ENCODE results near the gene ANO10.
"Not testable (repeated sequence)": the region's sequence is repeated elsewhere in the genome, so short reads cannot be mapped to it uniquely, and the experiment has no call there.

Gene ANO10

DNA sequence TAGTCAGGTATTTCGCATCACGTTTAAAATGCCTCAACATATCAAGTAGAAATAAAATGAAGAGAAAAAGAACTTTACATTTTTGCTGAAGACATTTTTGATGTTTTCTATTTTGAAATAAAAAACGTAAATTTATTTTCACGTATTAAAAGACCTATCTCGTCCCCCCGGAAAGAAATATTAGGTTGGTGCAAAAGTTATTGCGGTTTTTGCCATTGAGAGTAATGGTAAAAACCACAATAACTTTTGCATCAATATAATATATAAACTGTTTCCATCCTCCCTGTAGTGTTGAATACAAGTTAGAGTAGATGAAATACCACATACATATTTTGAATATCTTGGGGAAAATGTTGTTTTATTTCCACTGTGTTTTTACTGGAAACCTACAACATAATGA, 11.2 kb upstream of the ANO10 start:
- DNase-seq, result no peak
- intact Hi-C loops (cut with DNase I), result no loop called here

DNA sequence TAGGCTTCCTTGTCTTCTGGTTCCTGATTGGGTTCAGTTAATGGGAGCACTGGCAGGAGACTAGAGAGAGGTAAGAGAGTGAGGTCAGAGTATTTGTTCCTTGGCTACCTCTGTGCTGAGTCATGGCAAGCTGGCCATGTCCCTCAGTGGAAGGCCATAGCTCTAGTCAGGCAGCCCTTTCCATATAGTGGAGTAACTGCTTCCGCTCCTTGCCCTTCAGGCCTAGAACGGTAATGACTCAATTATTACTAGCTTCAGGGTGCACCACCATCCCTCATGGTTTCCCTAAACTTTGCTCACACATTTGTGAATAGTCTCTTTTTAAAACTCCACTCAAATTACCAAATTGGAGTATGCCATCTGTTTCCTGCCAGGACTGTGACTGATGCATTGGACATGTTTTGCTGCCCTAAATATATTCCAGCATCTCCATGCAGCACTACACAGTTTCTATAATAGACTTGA, 10.5 kb upstream of the ANO10 start:
- intact Hi-C loops (cut with DNase I), result no loop called here
- no peak for DNase-seq

DNA sequence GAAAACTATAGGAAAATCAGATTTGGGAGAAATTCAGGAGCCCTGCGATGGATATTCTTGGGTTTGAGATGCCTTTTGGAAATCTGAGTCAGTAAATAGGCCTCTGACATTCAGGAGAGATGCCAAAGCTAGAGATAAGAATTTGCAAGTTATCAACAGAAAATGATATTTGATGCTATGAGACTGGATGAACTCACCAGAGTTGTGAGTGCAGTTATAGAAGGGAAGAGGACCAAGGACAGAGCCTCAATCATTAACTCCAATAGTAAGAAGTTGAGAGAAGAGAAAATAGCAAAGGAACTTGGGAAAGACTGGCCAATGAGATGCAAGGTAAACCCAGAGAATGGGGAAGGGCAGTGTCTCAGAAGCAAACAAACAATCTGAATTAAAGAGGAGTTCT, 7.9 kb upstream of the ANO10 start:
- intact Hi-C loops (cut with DNase I), result no loop called here

DNA sequence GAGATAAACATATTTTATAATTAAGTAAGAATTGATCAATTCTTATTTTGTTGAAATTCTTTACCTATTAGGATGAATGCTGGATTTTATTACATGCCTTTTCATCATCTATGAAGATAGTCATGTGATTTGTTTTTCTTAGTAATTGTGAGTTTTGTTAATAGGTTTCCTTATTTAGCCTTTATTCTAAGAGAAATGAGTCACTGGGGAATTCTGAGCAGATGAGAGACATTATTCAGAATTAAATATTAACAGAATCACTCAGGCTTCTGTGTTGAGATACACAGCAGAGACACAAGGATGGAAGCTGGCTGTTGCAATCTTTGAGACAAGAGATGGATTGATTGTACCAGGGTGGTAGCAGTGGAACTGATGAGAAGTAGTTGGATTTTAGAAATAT, 7.4 kb upstream of the ANO10 start:
- intact Hi-C loops (cut with DNase I), result no loop called here
- no peak for DNase-seq

More for the DNA sequence above, 7.9 kb upstream of the ANO10 start:
- no peak for DNase-seq

DNA sequence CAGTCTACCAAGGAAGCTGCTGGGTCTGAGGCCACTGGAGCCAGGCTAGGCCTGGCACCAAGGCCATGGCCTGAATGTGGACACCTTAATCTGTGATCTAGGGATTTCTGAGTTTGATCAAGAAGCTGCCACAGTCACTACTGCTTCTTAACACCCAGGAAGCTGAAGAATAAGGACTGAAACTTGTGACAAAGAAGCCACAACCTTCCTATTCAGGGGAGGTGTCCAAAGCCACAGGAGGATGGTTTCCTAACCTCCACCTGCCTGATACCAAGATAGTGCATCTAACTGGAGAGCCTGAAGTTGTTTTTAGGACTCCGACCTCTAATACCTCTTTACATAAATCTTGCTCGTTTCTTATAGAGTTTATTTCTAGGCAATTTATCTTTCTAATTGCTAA, 5.5 kb upstream of the ANO10 start:
- intact Hi-C loops (cut with DNase I), result no loop called here
- no peak for DNase-seq

DNA sequence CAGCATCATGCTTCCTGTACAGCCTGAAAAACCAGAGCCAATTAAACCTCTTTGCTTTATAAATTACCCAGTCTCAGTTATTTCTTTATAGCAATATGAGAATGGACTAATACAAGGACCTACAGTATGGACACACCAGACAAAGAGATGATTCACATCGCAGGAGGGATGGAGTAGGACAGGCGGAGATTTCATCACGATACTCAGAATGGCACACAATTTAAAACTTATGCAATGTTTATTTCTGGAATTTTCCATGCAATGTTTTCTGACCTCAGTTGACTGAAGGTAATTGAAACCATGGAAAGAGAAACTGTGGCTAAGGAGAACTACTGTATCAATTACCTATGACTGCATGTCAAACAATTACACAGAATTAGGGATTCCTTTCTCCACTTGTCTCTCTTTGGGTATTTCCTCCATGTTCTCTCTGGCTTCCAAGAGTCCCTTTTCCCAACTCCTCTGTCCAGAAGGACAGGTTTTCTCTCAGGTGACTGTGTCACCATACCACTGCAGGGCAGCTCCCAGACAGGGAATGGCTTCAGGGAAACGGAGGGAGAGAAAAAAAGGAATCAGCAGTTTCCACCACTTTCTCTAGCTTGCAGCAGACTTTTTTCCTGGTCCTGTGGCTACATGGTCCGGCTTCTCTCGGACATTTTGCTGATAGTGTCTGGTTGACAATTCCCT, 3.0 kb upstream of the ANO10 start:
- intact Hi-C loops (cut with DNase I), result no loop called here
- DNase-seq, result no peak

DNA sequence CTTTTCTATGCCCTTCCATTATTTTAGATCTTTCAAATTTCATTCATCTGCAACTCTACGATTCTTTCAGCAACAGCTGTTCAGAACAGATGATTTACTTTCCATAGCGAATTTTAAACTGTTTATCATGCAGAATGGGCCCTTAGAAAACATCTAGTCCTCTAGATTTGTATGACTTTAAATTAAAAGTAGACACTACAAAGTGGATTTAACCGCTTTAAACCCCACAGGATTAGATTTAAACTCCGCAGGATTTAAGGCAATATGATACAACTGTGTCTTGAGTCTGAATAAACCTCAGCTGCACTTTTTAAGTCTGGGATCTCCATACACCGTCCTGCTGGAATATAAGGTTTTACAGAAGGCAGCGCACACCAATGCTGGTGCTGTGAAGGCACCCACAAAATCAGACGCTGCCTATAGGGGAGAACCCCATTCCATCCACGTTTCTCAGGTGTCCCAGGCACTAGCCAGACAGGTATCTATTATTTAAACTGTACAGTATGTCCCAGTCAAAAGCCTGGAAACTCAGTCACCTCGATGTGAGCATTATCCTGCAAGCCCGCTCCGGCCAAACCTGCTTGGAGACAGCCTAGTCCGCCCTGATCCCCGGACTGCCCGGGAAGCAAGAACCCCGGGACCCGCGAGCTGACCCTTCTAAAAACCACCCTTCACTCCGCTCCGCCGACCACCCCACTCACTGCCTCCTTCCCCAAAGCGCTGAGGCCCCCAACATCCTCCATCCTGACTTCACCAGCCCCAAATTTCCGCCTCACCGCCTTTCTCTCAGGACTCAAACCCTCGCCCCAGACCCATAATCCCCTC, 768 bp downstream of the ANO10 start:
- intact Hi-C loops (cut with DNase I), result no loop called here
- DNase-seq, result peak in 38 of 42 donors; percentile 8 to 67 (median 38)

DNA sequence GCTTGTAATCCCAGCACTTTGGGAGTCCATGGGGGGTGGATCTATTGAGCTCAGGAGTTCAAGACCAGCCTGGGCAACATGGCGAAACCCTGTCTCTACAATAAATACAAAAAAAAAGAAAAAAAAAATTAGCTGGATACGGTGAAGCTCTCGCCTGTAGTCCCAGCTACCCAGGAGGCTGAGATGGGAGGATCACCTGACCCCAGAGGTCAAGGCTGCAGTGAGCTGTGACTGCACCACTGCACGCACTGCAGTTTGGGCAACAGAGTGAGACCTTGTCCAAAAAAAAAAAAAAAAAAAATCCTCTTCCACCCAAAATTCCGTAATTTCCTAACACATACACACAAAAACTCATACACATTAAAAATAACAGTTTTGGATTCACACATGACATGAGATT, 2.2 kb downstream of the ANO10 start:
- intact Hi-C loops (cut with DNase I), result no loop called here
- DNase-seq, result no peak

DNA sequence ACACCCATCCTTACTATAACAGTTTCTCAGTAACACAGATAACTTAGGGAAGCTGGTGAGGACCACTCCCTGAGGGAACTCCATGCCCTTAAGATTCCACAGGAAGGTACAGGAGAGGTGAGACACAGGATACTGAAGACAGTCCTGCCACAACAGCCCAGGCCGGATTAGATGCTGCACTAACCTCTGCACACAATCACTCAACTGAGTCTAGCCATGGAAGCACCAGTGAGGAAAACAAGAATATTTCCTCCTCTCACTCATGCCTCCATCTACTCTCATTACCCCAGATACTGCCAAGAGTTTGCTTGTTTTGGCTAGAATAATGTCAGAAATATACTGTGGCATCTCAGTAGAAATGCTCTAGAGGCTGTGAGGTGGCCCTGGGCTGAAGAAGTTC, 3.7 kb downstream of the ANO10 start:
- intact Hi-C loops (cut with DNase I), result no loop called here
- no peak for DNase-seq

DNA sequence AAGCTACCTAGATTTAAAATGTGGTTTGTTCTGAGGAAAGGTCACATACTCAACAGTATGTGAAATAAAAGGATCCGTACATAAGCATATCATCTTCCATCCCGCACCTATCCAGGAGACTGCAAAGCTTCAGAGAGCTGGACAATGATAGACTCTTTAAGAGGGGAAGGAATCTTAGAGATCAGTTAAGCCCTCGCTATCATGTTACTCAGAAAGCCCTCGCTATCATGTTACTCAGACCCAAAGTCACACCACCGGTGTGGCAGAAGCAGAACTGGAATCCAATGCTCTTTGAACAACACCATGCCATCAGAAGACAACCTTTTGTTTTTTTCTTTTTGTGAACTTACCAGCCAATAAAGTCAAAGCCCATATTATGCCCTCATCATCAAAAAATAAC, 5.8 kb downstream of the ANO10 start:
- intact Hi-C loops (cut with DNase I), result no loop called here
- DNase-seq, result no peak

DNA sequence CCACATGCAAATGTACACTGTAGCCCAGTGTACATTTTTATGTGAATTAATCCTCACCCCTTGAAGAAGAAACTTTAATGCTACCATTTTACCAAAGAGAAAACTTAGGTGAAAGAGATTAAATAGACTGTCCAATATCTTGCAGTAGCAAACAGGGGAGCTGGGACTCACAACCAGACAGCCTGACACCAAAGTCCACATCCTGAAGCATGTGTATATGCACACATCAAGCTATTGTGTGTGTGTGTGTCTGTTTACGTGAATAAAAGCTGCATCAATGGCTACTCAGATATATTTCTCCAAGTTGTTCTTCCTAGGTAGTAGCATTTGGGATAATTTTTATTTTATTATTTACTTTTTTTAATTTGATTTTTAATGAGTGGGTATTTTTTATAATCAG, 6.7 kb downstream of the ANO10 start:
- intact Hi-C loops (cut with DNase I), result no loop called here
- no peak for DNase-seq

DNA sequence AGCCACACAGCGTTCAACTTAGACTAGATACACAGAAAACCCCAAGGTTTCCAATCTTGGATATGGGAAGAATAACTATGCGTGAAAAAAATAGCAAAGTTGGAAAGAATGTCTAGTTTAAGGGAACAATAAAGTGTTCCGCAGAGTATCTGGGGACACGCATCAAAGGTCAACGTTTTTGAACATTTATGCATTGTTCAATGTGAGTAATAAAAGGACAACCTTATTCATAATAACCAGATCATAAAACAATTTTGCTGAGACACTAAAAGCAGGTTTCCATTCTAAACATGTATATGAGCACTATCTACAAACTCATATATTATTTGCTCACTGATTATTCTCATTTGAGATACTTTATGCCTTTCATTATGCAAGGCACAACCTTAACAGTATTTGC, 7.8 kb downstream of the ANO10 start:
- DNase-seq, result no peak
- intact Hi-C loops (cut with DNase I), result no loop called here

DNA sequence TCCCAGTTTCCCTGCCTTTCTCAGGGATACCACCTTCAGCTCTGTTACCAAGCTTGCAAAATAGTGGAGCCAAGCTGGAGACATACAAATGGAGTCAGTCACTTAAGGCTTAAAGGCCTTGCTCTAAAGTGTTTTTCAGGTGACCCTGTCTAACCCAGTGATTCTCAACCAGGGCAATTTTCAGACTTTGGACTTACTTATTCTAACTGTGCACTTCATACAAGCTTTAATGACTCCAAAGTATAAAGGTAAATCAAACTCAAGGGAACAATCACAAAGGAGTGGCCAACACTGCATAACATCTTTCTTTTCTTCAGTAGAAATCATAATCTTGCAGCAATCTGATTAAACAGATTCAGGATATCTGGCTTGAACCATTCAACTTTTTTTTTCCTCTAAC, 9.4 kb downstream of the ANO10 start:
- no peak for DNase-seq
- intact Hi-C loops (cut with DNase I), result no loop called here

DNA sequence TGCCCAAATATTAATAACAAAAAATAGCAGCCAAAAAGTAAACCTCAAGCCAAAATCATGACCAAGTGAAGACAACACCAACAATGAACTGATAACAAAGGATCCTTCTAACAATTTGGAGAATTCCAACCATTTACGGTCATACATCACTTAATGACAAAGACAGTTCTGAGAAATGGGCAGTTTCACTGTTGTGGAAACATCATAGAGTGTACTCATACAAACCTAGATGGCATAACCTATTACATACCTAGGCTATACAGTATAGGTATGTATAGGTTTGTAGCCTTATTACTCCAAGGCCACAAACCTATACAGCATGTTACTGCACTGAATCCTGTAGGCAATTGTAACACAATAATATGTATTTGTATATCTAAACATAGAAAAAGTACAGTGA, 12.4 kb downstream of the ANO10 start:
- no peak for DNase-seq
- intact Hi-C loops (cut with DNase I), result no loop called here

DNA sequence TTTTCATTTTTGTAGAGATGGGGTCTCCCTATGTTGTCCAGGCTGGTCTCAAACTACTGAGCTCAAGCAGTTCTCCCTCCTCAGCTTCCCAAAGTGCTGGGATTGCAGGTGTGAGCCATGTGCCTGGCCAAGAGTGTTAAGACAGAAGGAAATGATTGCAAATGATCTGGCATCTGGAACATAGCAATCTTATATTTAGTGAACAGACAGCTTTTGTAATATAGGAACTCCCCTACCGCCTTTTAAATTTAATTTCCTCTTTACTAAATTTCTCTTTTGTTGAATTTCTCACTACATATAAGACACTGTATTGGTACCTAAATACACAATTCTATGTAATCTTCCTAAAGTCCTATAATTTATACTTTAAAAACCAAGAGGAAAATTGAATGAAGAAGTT, 13.1 kb downstream of the ANO10 start:
- intact Hi-C loops (cut with DNase I), result no loop called here

DNA sequence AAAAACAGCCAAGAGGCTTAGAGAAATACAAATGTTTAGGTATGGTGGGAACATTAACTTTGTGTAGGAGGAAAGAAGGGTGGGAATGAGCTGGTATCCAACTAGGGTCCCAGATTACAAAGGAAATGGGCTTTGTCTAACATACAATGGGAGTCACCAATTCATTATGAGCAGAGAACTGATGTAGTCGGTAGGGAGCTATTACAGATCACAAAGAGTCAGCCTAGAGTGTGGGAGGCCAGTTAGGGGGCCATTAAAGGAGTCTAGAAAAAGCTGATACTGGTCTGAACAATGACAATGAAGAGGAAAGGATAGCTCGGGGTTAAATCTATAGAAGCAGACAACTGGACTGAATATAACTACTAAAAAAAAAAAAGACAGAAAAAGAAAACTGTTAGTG, 15.5 kb downstream of the ANO10 start:
- DNase-seq, result no peak
- intact Hi-C loops (cut with DNase I), result no loop called here

More for the DNA sequence above, 13.1 kb downstream of the ANO10 start:
- DNase-seq, result no peak

DNA sequence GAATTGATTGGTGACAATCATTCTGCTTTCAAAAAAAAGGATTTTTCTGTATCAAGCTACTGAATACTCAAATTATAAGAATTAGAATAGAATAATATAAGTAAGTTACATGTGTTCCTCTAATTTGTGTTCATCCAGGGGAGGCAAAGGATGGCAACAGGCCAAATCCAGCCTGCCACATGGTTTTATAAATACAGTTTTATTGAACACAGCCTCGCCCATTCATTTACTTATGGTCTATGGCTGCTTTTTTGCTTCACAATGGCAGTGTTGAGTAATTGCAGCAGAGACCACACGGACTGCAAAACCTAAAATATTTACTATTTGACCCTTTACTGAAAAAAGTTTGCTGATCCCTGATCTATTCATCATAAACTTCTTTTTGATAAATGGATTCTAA, 21.9 kb downstream of the ANO10 start:
- DNase-seq; intact Hi-C loops (cut with DNase I): not testable (repeated sequence)

DNA sequence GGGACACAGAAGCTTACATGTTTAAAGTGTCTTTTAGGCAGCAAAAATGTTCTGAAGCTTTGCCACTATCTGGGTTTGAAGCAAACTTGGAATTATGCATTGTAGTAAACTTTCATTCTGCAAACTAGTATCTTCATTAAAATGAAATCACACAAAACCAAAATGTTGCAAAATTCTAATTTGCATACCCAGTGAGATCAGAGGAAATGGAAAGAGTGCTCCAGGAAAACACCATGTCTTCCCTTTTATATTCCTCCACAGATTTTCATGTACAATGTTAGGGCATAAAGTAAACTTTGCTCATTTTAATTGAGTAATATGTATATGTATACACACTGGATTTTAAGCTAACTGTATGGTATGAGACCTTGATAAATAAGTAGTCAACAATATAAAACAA, 23.9 kb downstream of the ANO10 start:
- DNase-seq, result no peak
- intact Hi-C loops (cut with DNase I), result no loop called here

DNA sequence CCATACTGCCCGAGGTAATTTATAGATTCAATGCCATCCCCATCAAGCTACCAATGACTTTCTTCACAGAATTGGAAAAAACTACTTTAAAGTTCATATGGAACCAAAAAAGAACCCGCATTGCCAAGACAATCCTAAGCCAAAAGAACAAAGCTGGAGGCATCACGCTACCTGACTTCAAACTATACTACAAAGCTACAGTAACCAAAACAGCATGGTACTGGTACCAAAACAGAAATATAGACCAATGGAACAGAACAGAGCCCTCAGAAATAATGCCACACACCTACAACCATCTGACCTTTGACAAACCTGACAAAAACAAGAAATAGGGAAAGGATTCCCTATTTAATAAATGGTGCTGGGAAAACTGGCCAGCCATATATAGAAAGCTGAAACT, 25.6 kb downstream of the ANO10 start:
- DNase-seq; intact Hi-C loops (cut with DNase I): not testable (repeated sequence)

DNA sequence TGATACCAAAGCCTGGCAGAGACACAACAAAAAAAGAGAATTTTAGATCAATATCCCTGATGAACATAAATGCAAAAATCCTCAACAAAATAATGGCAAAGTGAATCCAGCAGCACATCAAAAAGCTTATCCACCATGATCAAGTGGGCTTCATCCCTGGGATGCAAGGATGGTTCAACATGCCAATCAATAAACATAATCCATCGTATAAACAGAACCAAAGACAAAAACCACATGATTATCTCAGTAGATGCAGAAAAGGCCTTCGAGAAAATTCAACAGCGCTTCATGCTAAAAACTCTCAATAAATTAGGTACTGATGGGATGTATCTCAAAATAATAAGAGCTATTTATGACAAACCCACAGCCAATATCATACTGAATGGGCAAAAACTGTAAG, 26.5 kb downstream of the ANO10 start:
- intact Hi-C loops (cut with DNase I), result not testable (repeated sequence)

DNA sequence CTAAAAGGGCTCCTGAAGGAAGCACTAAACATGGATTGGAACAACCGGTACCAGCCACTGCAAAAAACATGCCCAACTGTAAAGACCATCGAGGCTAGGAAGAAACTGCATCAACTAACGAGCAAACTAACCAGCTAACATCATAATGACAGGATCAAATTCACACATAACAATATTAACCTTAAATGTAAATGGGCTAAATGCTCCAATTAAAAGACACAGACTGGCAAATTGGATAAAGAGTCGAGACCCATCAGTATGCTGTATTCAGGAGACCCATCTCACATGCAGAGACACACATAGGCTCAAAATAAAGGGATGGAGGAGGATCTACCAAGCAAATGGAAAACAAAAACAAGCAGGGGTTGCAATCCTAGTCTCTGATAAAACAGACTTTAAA, 28.2 kb downstream of the ANO10 start:
- intact Hi-C loops (cut with DNase I); DNase-seq: not testable (repeated sequence)

More for the DNA sequence above, 26.5 kb downstream of the ANO10 start:
- DNase-seq, result not testable (repeated sequence)

Data from head of caudate nucleus (tissue), 42 donors.